Activated CD8-positive, alpha-beta T cell treated with anti-CD3 and anti-CD28 coated beads for 36 hours (primary cell): ENCODE results near the gene CCDC170. TPM values are rescaled to one million over a fixed set of nuclear protein-coding genes. Genes with fewer than 3 reads are reported as not detected.

Source experiments
- ATAC-seq: fragments of 200-7000 bp; cut with Tn5 transposase; one replicate; pipeline ENCODE4 v1.10.0; 2021; ENCODE audit warnings: mild to moderate bottlenecking, moderate library complexity
- CTCF ChIA-PET: fragments of 350-600 bp; sonication (Branson Sonifier 250); formaldehyde crosslinking; loops from one replicate; lab custom pipeline; 2021; ENCODE audit warnings: antibody characterized with exemption; lab: Charles Lee
- POLR2A ChIA-PET: fragments of 350-600 bp; sonication (Branson Sonifier 250); formaldehyde crosslinking; loops from one replicate; lab custom pipeline; 2021; ENCODE audit warnings: antibody characterized with exemption; lab: Charles Lee
- DNase-seq: peaks from one replicate; pipeline ENCODE4 v3.0.0-alpha.2; 2020
- H3K27ac Mint-ChIP-seq: one replicate; pipeline ENCODE4 v1.8.0; 2021; ENCODE audit warnings: mild to moderate bottlenecking, mixed read lengths
- H3K27me3 Mint-ChIP-seq: one replicate; pipeline ENCODE4 v1.8.0; 2021; ENCODE audit warnings: mixed read lengths
- H3K36me3 Mint-ChIP-seq: one replicate; pipeline ENCODE4 v1.8.0; 2021; ENCODE audit warnings: low read depth, mixed read lengths
- H3K4me1 Mint-ChIP-seq: one replicate; pipeline ENCODE4 v1.8.0; 2021; ENCODE audit warnings: low read depth, mixed read lengths
- H3K4me3 Mint-ChIP-seq: one replicate; pipeline ENCODE4 v1.8.0; 2021; ENCODE audit warnings: mild to moderate bottlenecking, moderate library complexity, mixed read lengths
- H3K9me3 Mint-ChIP-seq: one replicate; pipeline ENCODE4 v1.8.0; 2021; ENCODE audit warnings: mixed read lengths
- CTCF ChIP-seq: fragments of 200-600 bp; IDR thresholded peaks from one replicate; pipeline ENCODE4 v1.8.0; 2022; ENCODE audit warnings: antibody characterized with exemption, mild to moderate bottlenecking
- intact Hi-C: fragments of 100-400 bp; cut with micrococcal nuclease; formaldehyde crosslinking; loops from one replicate; pipeline ENCODE4 v1.10.0; 2022
- total RNA-seq, 2 experiments: library from RNA; stranded (reverse); gene quantifications; one replicate each; pipeline ENCODE4 v1.2.3, GENCODE V29; 2021

CCDC170 gene
- total RNA-seq, 2 experiments from 2014 or later: not detected

- ATAC-seq: no peak
- no peak for TF ChIP-seq CTCF
- H3K4me3 Mint-ChIP-seq: no peak overlapping the region
- ChIA-PET POLR2A (interaction anchor here (0.5 kb wide), 1 partner anchor 91 kb away, joined by 3 read pairs; no protein-coding TSS in a partner anchor), CTCF (interaction anchor here (1.0 kb wide), 1 partner anchor 12 kb away, joined by 3 read pairs; no protein-coding TSS in a partner anchor)
- no peak overlapping the region for H3K27ac Mint-ChIP-seq
- H3K9me3 Mint-ChIP-seq: peaks cover 2% of the 10 kb centered on the region
- intact Hi-C loops: no loop called here
- H3K27me3 Mint-ChIP-seq: peaks cover 11% of the 10 kb centered on the region
- no peaks in the 10 kb centered on the region for H3K4me1 Mint-ChIP-seq
- no peak for DNase-seq
- no peaks in the 10 kb centered on the region for H3K36me3 Mint-ChIP-seq
Observed at GRCh38 chr6:151639750-151640149, 145.9 kb downstream of the CCDC170 start.

DNA sequence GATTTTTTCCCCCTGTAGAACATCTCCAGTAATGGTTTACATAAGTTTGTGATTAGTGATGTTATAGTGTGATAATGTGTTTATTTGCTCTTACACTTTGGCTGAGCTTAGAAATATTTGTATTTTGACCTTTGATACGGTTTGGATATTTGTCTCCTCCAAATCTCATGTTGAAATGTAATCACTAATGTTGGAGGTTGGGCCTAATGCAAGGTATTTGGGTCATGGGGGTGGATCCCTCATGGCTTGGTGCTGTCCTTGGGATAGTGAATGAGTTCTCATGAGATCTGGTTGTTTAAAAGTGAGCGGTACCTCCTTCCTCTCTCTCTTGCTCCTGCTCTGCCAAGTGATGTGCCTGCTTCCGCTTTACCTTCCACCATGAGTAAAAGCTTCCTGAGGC is 147.2 kb downstream of the CCDC170 start:
- Mint-ChIP-seq H3K27me3 (peaks cover 17% of the 10 kb centered on the region), H3K9me3 (peaks cover 2% of the 10 kb centered on the region), H3K36me3 (no peaks in the 10 kb centered on the region), H3K27ac (no peak overlapping the region), H3K4me1 (peaks cover 5% of the 10 kb centered on the region), H3K4me3 (no peak overlapping the region)
- ChIA-PET POLR2A (no interaction called here), CTCF (no interaction called here)
- intact Hi-C loops: no loop called here
- DNase-seq (no peak), ATAC-seq (no peak)
- TF ChIP-seq CTCF: no peak

DNA sequence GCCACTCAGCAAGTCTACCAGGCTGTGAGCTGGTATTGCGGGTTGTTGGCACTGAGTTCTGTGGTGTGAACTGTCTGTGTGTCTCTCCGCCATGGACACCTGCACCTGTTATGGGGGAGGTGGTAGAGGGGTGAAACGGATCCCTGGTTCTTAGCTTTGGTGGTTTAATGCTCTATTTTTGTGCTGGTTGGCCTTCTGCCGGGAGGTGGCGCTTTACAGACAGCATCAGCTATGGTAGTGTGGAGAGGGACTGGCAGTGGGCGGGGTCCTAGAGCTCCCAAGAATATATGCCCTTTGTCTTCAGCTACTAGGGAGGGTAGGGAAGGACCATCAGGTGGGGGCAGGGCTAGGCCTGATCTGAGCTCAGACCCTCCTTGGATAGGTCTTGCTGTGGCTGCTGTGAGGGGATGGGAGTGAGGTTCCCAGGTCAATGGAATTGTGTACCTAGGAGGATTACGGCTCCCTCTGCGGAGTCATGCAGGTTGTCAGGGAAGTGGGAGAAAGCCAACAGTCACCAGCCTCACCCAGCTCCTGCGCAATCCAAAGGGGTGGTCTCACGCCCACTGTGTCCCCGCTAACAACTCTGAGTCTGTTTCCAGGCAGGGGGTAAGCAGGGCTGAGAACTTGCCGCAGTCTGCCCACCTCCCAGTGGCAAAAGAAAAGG is 154.3 kb downstream of the CCDC170 start:
- Mint-ChIP-seq H3K4me3 (no peak overlapping the region), H3K27me3 (peaks cover 27% of the 10 kb centered on the region), H3K4me1 (peaks cover 5% of the 10 kb centered on the region), H3K36me3 (no peaks in the 10 kb centered on the region), H3K27ac (no peak overlapping the region), H3K9me3 (no peaks in the 10 kb centered on the region)
- DNase-seq: peak; percentile 30
- intact Hi-C loops: no loop called here
- ChIA-PET POLR2A (no interaction called here), CTCF (no interaction called here)
- no peak for ATAC-seq
- no peak for TF ChIP-seq CTCF

- ATAC-seq: no peak
- H3K4me1 Mint-ChIP-seq: peaks cover 5% of the 10 kb centered on the region
- H3K9me3 Mint-ChIP-seq: peaks cover under 1% of the 10 kb centered on the region
- no peak for TF ChIP-seq CTCF
- ChIA-PET POLR2A (interaction anchor here (0.6 kb wide), 1 partner anchor 182 kb away, joined by 4 read pairs; no protein-coding TSS in a partner anchor), CTCF (interaction anchor here (1.2 kb wide), 1 partner anchor 13 kb away, joined by 3 read pairs; no protein-coding TSS in a partner anchor)
- no peak for DNase-seq
- no peak overlapping the region for H3K27ac Mint-ChIP-seq
- H3K4me3 Mint-ChIP-seq: no peak overlapping the region
- peaks cover 22% of the 10 kb centered on the region for H3K27me3 Mint-ChIP-seq
- H3K36me3 Mint-ChIP-seq: no peaks in the 10 kb centered on the region
- intact Hi-C loops: no loop called here
Observed at GRCh38 chr6:151649835-151650234, 156.0 kb downstream of the CCDC170 start.

- DNase-seq (no peak), ATAC-seq (no peak)
- intact Hi-C loops: no loop called here
- no peaks in the 10 kb centered on the region for H3K36me3 Mint-ChIP-seq
- H3K4me3 Mint-ChIP-seq: no peak overlapping the region
- H3K27ac Mint-ChIP-seq: no peak overlapping the region
- ChIA-PET CTCF (interaction anchor here (1.0 kb wide), 1 partner anchor 12 kb away, joined by 3 read pairs; no protein-coding TSS in a partner anchor), POLR2A (no interaction called here)
- peaks cover 9% of the 10 kb centered on the region for H3K27me3 Mint-ChIP-seq
- H3K9me3 Mint-ChIP-seq: peaks cover 3% of the 10 kb centered on the region
- H3K4me1 Mint-ChIP-seq: no peaks in the 10 kb centered on the region
- no peak for TF ChIP-seq CTCF
Observed at GRCh38 chr6:151651639-151652038, 157.8 kb downstream of the CCDC170 start.
